Peyer's patch (tissue), 4 donors: Measurements from ENCODE around the gene AGO3. TPM values are rescaled to one million over a fixed set of nuclear protein-coding genes. Genes with fewer than 3 reads are reported as not detected.
"Not testable (repeated sequence)": the region's sequence is repeated elsewhere in the genome, so short reads cannot be mapped to it uniquely, and the experiment has no call there.

Experiments
- DNase-seq, 3 donors: peaks; one replicate each; pipeline ENCODE4 v3.0.0-alpha.2; 2017 to 2019
- H3K27ac ChIP-seq, 4 donors: fragments of 200-600 bp; sonication (generic); one replicate each; pipeline ENCODE4 v1.5.1; 2016 to 2019
- H3K27me3 ChIP-seq, 2 donors: fragments of 200-600 bp; sonication (generic); one replicate each; pipeline ENCODE4 v1.5.1; 2019
- H3K36me3 ChIP-seq, 3 donors: fragments of 200-600 bp; sonication (generic); one replicate each; pipeline ENCODE4 v1.5.1; 2016 to 2019
- H3K4me1 ChIP-seq, 4 donors: fragments of 200-600 bp; sonication (generic); one replicate each; pipeline ENCODE4 v1.5.1; 2016 to 2019
- H3K4me3 ChIP-seq, 4 donors: fragments of 200-600 bp; sonication (generic); 1 replicate in 3 of 4; 2 replicates in 1 of 4; pipeline ENCODE4 v1.5.1; 2016 to 2019; ENCODE audit warnings: mild to moderate bottlenecking in 1 of 4
- H3K9me3 ChIP-seq, 4 donors: fragments of 200-600 bp; sonication (generic); one replicate each; pipeline ENCODE4 v1.5.1; 2016 to 2019; ENCODE audit warnings: mild to moderate bottlenecking in 1 of 4
- CTCF ChIP-seq, 6 experiments: fragments of 450-650 bp in 4 of 6; fragments of 200-600 bp in 2 of 6; sonication (generic) in 1 of 6; IDR thresholded peaks; one replicate each; pipeline ENCODE4 v1.5.1; 2017 to 2019; ENCODE audit warnings: antibody characterized with exemption in 6 of 6, mild to moderate bottlenecking in 3 of 6, moderate library complexity in 1 of 6
- POLR2A ChIP-seq, 2 donors: fragments of 450-650 bp; IDR thresholded peaks; one replicate each; pipeline ENCODE4 v1.5.1; 2017; ENCODE audit warnings: antibody characterized with exemption in 2 of 2, mild to moderate bottlenecking in 2 of 2, moderate library complexity in 2 of 2
- total RNA-seq, 4 donors: library from RNA; depleted of rRNA; stranded (reverse); fragments of >200 nt; gene quantifications; one replicate each; pipeline ENCODE4 v1.1.0, GENCODE V29; 2016

AGO3 gene
- total RNA-seq, 4 donors from 2014 or later: 12.1 to 33.0 (median 18.6) TPM

- no peak for DNase-seq
- Histone ChIP-seq H3K27me3 (no peaks in the 10 kb centered on the region), H3K4me1 (no peaks in the 10 kb centered on the region), H3K9me3 (no peaks in the 10 kb centered on the region), H3K36me3 (no peaks in the 10 kb centered on the region), H3K4me3 (no peak overlapping the region), H3K27ac (no peak overlapping the region)
- TF ChIP-seq POLR2A (IDR thresholded peaks at IDR 0.05) (no peak), CTCF (IDR thresholded peaks at IDR 0.05) (no peak)
Observed at GRCh38 chr1:35958558-35958957, 27.7 kb downstream of the AGO3 start.

GRCh38 chr1:35959304-35959703, 28.4 kb downstream of the AGO3 start:
- Histone ChIP-seq H3K27me3 (no peaks in the 10 kb centered on the region), H3K4me1 (no peaks in the 10 kb centered on the region), H3K9me3 (no peaks in the 10 kb centered on the region), H3K36me3 (no peaks in the 10 kb centered on the region), H3K4me3 (no peak overlapping the region), H3K27ac (no peak overlapping the region)
- no peak for TF ChIP-seq POLR2A (IDR thresholded peaks at IDR 0.05)
- no peak for DNase-seq

- Histone ChIP-seq H3K36me3 (peaks cover 0 to 7% (median 0%) of the 10 kb centered on the region in 3 donors), H3K4me1 (no peaks in the 10 kb centered on the region), H3K9me3 (no peaks in the 10 kb centered on the region), H3K4me3 (no peak overlapping the region), H3K27me3 (no peaks in the 10 kb centered on the region), H3K27ac (no peak overlapping the region)
- DNase-seq: no peak
- no peak for TF ChIP-seq CTCF (IDR thresholded peaks at IDR 0.05)
- no peak for TF ChIP-seq POLR2A (IDR thresholded peaks at IDR 0.05)
Observed at GRCh38 chr1:35962952-35963351, 32.0 kb downstream of the AGO3 start.

- not testable (repeated sequence) for H3K27ac ChIP-seq, DNase-seq, H3K4me3 ChIP-seq, H3K4me1 ChIP-seq, H3K36me3 ChIP-seq, H3K9me3 ChIP-seq, H3K27me3 ChIP-seq
Observed at GRCh38 chr1:35964277-35964676, 33.4 kb downstream of the AGO3 start.

- Histone ChIP-seq H3K4me3 (no peak overlapping the region), H3K36me3 (peaks cover 0 to 23% (median 0%) of the 10 kb centered on the region in 3 donors), H3K9me3 (no peaks in the 10 kb centered on the region), H3K4me1 (no peaks in the 10 kb centered on the region), H3K27me3 (no peaks in the 10 kb centered on the region), H3K27ac (no peak overlapping the region)
- no peak for DNase-seq
- no peak for TF ChIP-seq POLR2A (IDR thresholded peaks at IDR 0.05)
- no peak for TF ChIP-seq CTCF (IDR thresholded peaks at IDR 0.05)
Observed at GRCh38 chr1:35968396-35968795, 37.5 kb downstream of the AGO3 start.

GRCh38 chr1:35971601-35972000, 40.7 kb downstream of the AGO3 start:
- Histone ChIP-seq H3K4me3 (no peak overlapping the region), H3K4me1 (no peaks in the 10 kb centered on the region), H3K36me3 (peaks cover 0 to 34% (median 0%) of the 10 kb centered on the region in 3 donors), H3K9me3 (no peaks in the 10 kb centered on the region), H3K27ac (no peak overlapping the region), H3K27me3 (no peaks in the 10 kb centered on the region)
- TF ChIP-seq CTCF (IDR thresholded peaks at IDR 0.05) (no peak), POLR2A (IDR thresholded peaks at IDR 0.05) (no peak)
- DNase-seq: no peak

DNA sequence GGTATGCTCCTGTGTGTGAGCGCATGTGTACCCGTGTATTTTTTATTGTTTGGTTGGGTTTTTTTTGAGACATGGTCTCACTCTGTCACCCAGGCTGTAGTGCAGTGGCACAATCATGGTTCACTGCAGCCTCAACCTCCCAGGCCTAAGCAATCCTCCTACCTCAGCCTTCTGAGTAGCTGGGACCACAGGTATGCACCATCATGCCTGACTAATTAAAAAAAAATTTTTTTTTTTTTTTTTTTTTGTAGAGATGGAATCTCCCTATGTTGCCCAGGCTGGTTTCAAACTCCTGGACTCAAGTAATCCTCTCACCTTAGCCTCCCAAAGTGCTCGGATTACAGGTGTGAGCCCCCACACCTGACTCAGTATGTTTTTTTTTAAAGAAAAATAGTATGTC, 41.7 kb downstream of the AGO3 start:
- not testable (repeated sequence) for H3K4me3 ChIP-seq, H3K4me1 ChIP-seq, H3K27me3 ChIP-seq, H3K27ac ChIP-seq, DNase-seq, H3K9me3 ChIP-seq
- H3K36me3 ChIP-seq: peaks cover 0 to 27% (median 0%) of the 10 kb centered on the region in 3 donors
